ENCODE data around the gene IFITM1.
"Not testable (repeated sequence)": the region's sequence is repeated elsewhere in the genome, so short reads cannot be mapped to it uniquely, and the experiment has no call there.

IFITM1 gene

GRCh38 chr11:350033-350722, 36.3 kb downstream of the IFITM1 start:
- DNase-seq: not testable (repeated sequence)

GRCh38 chr11:350723-351255, 36.9 kb downstream of the IFITM1 start:
- DNase-seq: no peak

- no peak for DNase-seq
Measured at GRCh38 chr11:351411-351810, 37.6 kb downstream of the IFITM1 start.

GRCh38 chr11:352456-353031, 38.7 kb downstream of the IFITM1 start:
- no peak for DNase-seq

GRCh38 chr11:353179-353873, 39.5 kb downstream of the IFITM1 start:
- DNase-seq: no peak

DNA sequence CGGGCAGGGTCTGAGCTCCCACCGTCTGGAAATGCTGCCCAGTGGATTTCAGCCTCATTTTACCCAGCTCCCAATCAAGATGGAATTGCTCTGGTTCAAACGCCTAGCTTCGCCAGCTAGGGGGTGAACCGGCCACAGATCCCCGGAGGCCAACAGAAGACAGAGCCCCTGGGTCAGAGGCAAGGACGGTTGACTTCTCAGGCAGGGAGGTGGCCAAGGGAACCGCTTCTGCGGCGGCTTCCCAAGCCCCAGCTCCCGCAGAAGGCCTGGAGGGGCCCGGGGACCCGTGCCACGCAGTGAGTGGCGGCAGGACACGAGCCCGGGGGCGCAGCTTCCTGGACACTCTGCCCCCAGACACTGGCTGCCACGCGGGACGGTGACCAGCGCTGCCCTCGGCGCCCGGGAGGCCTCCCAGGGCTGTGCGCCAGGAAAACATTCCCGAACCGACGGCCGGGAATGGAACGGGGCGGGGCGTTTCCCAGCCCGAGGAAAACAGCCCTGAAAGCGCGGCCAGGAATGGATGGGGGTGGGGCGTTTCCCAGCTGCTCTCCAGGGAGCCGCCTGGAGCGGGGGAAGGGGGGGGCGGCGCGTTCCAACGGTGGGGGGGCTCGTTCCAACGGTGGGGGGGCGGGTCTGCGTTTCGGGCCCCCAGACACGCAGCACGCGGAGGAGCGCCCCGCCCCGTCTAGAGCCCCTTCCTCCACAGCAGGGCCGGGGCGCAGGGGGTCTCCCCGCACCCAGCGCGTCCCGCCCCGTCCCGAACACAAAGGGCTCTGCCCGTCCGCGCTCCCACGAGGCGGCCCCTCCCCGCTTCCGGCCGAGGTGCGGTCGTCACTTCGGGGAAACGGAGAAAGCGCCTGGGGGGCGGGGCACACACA, 42.0 kb downstream of the IFITM1 start:
- DNase-seq: peak; percentile 75

GRCh38 chr11:356610-357009, 42.8 kb downstream of the IFITM1 start:
- DNase-seq: no peak

- DNase-seq: no peak
Measured at GRCh38 chr11:357582-357981, 43.7 kb downstream of the IFITM1 start.

GRCh38 chr11:358129-358800, 44.4 kb downstream of the IFITM1 start:
- no peak for DNase-seq

DNA sequence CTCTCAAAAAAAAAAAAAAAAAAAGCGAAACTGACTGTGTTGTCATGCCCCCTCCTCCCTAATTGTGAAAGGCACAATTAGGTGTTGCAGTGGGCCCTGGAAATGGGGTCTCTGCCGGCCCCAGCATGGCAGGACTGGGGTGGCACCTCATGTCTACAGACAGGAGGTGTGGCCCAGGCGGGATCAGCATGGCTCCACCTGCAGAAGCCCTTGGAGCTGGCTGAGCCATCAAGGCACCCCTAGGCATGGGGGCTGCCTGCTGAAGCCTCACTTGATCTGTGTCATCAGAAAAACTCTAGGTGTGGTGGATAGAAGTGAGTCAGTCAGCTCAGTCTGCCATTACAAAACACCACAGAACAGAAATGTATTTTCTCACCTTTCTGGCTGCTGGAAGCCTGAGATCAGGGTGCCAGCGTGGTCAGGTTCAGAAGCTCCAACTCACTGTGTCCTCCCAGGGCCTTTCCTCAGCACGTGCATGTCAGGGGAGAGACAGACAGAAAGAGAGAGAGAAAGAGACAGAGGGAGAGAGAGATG, 45.4 kb downstream of the IFITM1 start:
- DNase-seq: no peak

DNA sequence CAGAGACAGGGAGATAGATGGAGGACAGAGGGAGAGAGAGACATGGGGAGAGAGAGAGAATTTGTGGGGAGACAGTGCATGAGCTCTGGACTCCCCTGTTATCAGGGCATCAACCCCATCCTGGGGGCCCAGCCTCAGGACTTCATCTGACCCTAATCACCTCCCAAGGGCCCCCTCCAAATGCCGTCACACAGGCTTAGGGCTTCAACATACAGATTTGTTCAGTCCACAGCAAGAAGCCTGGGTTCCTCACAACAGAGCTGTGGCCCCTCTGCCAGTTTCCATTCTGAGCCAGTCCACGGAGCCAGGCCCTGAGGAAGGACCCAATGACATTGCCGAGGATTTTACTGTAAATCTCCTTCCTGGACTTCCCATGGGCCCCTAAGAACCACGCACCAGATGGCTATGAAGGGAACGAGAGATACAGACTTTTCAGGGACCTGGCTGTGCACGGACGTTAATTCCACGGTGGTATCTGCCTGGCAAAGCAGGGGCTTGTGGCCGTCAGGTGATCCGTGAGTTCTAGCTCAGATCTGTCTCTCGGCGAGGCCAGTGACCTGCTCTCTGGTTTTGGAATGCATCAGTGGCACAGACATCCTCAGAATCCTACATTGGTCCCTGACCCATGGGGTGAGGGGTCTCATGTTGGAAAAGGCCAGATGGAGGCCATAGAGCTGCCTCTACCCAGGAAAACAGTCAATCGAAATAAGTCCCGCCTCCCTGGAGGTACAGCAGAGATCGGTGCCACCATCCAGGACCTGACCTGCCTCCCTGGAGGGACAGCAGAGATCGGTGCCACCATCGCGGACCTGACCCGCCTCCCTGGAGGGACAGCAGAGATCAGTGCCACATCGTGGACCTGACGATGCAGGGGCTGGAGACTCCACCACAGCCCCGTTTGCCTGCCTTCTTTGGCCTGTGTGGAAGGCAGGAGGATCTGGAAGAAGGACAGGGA, 46.8 kb downstream of the IFITM1 start:
- no peak for DNase-seq

- no peak for DNase-seq
Measured at GRCh38 chr11:362642-363442, 49.0 kb downstream of the IFITM1 start.

DNA sequence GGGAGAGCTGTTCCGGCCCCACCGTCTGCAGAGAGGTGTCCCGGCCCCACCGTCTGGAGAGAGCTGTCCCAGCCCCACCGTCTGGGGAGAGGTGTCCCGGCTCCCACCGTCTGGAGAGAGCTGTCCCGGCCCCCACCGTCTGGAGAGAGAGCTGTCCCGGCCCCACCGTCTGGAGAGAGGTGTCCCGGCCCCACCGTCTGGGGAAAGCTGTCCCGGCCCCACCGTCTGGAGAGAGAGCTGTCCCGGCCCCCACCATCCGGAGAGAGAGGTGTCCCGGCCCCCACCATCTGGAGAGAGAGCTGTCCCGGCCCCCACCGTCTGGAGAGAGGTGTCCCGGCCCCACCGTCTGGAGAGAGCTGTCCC, 49.6 kb downstream of the IFITM1 start:
- not testable (repeated sequence) for DNase-seq

GRCh38 chr11:363948-364761, 50.3 kb downstream of the IFITM1 start:
- DNase-seq: peak; percentile 69
